GM12864 (cell line): ENCODE results near the gene SAMM50.

Experiments
- DNase-seq: peaks from one replicate; pipeline ENCODE4 v3.0.0-alpha.2; 2011; ENCODE audit warnings: low read depth
- H3K4me3 ChIP-seq: 2 replicates; pipeline ENCODE4 v1.5.1; 2011; ENCODE audit warnings: mild to moderate bottlenecking, low read depth, low read length, control low read depth
- TF ChIP-seq, protein P1 (sequence below): IDR thresholded peaks from 2 replicates; pipeline ENCODE4 v1.5.1; 2011; ENCODE audit warnings: low read depth, mild to moderate bottlenecking, moderate library complexity, low read length, control low read depth, inconsistent platforms; ENCODE audit errors: missing control alignments

SAMM50 gene

DNA sequence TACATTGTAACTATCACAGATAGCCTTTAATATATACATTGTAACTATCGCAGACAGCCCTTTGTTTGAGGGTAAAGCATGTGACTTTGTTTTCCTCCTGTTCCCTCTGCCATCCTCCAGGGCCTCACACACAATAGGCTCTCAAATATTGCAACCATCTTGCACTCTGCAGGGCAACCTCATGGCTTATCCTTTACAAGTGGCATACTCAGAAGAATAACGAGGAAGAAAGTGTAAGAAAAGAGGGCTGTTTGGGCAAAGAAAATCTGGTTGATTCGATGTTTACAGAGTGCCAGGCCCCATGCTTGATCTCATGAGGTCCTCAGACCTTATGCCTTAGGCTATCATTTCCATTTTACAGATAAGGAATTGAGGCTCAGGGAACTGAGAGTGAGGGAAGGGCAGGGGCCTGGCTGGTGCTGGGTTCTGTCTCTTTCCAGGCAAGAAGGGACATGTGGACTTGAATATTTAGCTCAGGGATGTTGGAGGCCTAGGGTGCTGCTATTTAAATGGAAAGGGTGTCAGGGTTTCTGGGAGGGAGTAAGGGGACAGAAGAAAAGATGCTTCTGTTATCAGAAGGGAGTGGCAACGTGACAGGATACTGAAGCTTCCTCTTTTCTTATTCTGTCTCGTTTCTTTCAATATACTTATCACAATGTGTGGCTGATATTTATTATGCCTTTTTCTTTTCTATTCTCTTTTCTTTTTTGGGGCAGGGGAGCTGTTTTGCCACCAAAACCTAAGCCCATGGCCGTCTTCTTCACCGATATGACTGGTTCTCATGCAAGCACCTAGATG is 1.1 kb upstream of the SAMM50 start:
- TF ChIP-seq, protein P1, sequence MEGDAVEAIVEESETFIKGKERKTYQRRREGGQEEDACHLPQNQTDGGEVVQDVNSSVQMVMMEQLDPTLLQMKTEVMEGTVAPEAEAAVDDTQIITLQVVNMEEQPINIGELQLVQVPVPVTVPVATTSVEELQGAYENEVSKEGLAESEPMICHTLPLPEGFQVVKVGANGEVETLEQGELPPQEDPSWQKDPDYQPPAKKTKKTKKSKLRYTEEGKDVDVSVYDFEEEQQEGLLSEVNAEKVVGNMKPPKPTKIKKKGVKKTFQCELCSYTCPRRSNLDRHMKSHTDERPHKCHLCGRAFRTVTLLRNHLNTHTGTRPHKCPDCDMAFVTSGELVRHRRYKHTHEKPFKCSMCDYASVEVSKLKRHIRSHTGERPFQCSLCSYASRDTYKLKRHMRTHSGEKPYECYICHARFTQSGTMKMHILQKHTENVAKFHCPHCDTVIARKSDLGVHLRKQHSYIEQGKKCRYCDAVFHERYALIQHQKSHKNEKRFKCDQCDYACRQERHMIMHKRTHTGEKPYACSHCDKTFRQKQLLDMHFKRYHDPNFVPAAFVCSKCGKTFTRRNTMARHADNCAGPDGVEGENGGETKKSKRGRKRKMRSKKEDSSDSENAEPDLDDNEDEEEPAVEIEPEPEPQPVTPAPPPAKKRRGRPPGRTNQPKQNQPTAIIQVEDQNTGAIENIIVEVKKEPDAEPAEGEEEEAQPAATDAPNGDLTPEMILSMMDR, result no peak
- peak overlapping the region; percentile 81 for H3K4me3 ChIP-seq
- DNase-seq, result no peak

GRCh38 chr22:43955883-43956782 is 891 bp downstream of the SAMM50 start:
- H3K4me3 ChIP-seq, result peak overlapping the region; percentile 81
- TF ChIP-seq, protein P1, result no peak
- DNase-seq, result no peak

DNA sequence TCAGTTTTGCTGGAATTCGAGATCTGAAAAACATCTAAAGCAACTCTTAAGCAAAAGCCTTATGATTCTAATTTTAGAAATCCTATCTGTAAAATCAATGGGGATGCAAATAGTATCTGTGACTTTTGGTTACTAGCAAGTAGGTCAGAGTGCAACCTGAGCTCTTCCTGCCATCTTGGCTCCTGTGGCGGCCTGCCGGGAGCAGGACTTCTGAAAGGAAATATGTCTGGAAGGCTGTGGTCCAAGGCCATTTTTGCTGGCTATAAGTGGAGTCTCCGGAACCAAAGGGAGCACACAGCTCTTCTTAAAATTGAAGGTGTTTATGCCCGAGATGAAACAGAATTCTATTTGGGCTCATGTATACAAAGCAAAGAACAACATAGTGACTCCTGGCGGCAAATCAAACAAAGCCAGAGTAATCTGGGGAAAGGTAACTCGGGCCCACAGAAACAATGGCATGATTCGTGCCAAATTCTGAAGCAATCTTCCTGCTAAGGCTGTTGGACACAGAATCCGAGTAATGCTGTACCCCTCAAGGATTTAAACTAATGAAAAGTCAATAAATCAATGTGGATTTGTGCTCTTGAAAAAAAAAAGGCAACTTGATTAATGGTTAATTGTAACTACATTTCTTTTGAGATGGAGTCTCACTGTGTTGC is 1.7 kb downstream of the SAMM50 start:
- no peak for DNase-seq
- TF ChIP-seq, protein P1, result no peak
- peak overlapping the region; percentile 81; the same call in 1 of the 2 replicates for H3K4me3 ChIP-seq

- DNase-seq, result no peak
- no peak overlapping the region for H3K4me3 ChIP-seq
- TF ChIP-seq, protein P1, result no peak
Measured at GRCh38 chr22:43957871-43958270, 2.6 kb downstream of the SAMM50 start.

GRCh38 chr22:43964314-43964857 is 9.1 kb downstream of the SAMM50 start:
- no peak for DNase-seq
- TF ChIP-seq, protein P1, result no peak
- no peak overlapping the region for H3K4me3 ChIP-seq

DNA sequence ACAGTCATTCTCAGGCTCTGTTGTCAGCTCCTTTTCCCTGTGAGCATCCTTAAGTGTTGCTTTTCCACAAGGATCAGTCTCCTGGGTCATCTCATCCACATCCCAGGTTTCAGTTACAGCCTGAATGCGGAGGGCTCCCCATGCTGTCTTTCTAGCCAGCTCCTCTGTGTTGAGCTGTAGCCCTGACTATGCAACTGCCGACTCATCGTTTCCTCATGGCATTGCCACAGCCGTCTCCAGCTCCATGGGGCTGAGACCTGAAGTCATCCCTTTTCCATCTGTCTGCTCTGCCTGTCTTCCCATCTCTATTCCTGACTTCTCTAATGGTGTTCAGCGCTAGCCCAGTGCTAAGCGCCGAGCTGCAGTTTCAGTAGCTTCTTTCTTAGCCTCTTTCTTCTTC is 11.8 kb downstream of the SAMM50 start:
- TF ChIP-seq, protein P1, result no peak
- no peak for DNase-seq
- H3K4me3 ChIP-seq, result no peak overlapping the region
